HCT116 (cell line): ENCODE measurements around the gene DNAJB8.

ENCODE experiments used
- CEBPB ChIP-seq: IDR thresholded peaks from 2 replicates; pipeline ENCODE4 v1.6.1; 2012; ENCODE audit warnings: low read depth
- EZH2 ChIP-seq: fragments of 200-600 bp; sonication (generic); IDR thresholded peaks from 2 replicates; pipeline ENCODE4 v1.6.1; 2017; ENCODE audit warnings: antibody characterized with exemption, mixed run types
- POLR2A ChIP-seq: IDR thresholded peaks from 2 replicates; pipeline ENCODE4 v1.7.0; 2011; ENCODE audit warnings: borderline replicate concordance; ENCODE audit not compliant: insufficient read depth, insufficient read length; ENCODE audit errors: extremely low read depth
- SRF ChIP-seq: IDR thresholded peaks from 2 replicates; pipeline ENCODE4 v1.6.1; 2012; ENCODE audit warnings: low read depth
- ZNF274 ChIP-seq: fragments of 200-500 bp; sonication (Bioruptor generic); IDR thresholded peaks from 2 replicates; pipeline ENCODE4 v1.6.1; 2014; ENCODE audit warnings: mild to moderate bottlenecking, low read depth, low read length, inconsistent platforms
- TF ChIP-seq, protein P1 (sequence below): IDR thresholded peaks from 2 replicates; pipeline ENCODE4 v1.6.1; 2012; ENCODE audit warnings: low read depth
- TF ChIP-seq, protein P2 (sequence below), 3 experiments: fragments of 200-600 bp in 1 of 3; sonication (generic) in 1 of 3; IDR thresholded peaks in 2 of 3; conservative IDR thresholded peaks in 1 of 3; 2 replicates each; pipeline ENCODE4 v1.5.1; 2012 to 2017; ENCODE audit warnings: low read depth in 2 of 3, low read length in 2 of 3, antibody characterized with exemption in 1 of 3, borderline replicate concordance in 1 of 3, control low read depth in 1 of 3, mild to moderate bottlenecking in 1 of 3, mixed read lengths in 1 of 3, mixed run types in 1 of 3, moderate library complexity in 1 of 3; ENCODE audit not compliant: insufficient read depth in 1 of 3

DNA sequence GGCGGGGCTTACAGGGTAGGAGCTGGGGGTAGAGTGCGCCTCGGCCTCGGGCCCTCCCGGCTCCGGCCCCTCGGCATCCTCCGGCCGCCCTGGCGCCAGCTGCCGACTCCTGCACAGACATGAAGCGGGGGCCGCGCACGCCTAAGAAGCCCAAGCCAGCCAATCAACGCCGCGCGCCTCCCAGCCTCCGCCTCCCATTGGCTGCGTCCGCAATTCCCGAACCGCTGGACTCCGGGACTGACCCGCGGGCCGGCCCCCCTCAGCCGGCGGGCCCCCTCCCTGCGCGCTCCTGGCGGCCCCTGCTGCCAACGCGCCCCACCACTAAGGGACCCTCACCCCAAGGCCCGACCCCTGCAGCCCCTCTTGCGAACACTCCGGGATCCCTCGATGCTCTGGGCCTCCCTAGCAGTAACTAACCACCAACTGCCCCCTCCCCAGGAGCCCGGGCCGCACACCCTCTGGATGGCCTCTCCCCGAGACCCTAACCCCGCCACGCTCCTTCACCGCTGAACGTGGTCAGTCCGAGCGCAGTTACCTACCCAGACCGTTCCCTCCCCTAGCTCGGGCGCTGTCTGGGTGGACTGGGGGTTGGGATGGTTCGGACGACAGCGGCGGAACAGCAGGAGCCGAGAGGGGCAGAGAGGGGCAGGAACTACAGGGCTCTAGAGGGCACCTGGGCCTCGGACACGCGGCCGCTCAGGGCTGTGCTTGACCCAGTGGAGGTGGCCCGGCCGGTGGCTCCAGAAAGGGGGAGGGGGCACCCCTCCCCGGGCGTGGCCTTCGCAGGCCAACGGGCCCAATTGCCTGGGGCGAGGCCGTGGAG is 21.3 kb upstream of the DNAJB8 start:
- TF ChIP-seq CEBPB (no peak), SRF (no peak), ZNF274 (no peak), POLR2A (peak; percentile 46), EZH2 (no peak)
- TF ChIP-seq, protein P1, sequence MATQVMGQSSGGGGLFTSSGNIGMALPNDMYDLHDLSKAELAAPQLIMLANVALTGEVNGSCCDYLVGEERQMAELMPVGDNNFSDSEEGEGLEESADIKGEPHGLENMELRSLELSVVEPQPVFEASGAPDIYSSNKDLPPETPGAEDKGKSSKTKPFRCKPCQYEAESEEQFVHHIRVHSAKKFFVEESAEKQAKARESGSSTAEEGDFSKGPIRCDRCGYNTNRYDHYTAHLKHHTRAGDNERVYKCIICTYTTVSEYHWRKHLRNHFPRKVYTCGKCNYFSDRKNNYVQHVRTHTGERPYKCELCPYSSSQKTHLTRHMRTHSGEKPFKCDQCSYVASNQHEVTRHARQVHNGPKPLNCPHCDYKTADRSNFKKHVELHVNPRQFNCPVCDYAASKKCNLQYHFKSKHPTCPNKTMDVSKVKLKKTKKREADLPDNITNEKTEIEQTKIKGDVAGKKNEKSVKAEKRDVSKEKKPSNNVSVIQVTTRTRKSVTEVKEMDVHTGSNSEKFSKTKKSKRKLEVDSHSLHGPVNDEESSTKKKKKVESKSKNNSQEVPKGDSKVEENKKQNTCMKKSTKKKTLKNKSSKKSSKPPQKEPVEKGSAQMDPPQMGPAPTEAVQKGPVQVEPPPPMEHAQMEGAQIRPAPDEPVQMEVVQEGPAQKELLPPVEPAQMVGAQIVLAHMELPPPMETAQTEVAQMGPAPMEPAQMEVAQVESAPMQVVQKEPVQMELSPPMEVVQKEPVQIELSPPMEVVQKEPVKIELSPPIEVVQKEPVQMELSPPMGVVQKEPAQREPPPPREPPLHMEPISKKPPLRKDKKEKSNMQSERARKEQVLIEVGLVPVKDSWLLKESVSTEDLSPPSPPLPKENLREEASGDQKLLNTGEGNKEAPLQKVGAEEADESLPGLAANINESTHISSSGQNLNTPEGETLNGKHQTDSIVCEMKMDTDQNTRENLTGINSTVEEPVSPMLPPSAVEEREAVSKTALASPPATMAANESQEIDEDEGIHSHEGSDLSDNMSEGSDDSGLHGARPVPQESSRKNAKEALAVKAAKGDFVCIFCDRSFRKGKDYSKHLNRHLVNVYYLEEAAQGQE = no peak
- TF ChIP-seq, protein P2, sequence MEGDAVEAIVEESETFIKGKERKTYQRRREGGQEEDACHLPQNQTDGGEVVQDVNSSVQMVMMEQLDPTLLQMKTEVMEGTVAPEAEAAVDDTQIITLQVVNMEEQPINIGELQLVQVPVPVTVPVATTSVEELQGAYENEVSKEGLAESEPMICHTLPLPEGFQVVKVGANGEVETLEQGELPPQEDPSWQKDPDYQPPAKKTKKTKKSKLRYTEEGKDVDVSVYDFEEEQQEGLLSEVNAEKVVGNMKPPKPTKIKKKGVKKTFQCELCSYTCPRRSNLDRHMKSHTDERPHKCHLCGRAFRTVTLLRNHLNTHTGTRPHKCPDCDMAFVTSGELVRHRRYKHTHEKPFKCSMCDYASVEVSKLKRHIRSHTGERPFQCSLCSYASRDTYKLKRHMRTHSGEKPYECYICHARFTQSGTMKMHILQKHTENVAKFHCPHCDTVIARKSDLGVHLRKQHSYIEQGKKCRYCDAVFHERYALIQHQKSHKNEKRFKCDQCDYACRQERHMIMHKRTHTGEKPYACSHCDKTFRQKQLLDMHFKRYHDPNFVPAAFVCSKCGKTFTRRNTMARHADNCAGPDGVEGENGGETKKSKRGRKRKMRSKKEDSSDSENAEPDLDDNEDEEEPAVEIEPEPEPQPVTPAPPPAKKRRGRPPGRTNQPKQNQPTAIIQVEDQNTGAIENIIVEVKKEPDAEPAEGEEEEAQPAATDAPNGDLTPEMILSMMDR (IDR thresholded peaks at IDR 0.05 in 2 of 3, conservative IDR thresholded peaks at IDR 0.05 in 1 of 3; ENCODE audit: borderline replicate concordance in 1 of 3, insufficient read depth in 1 of 3, low read depth in 2 of 3, low read length in 2 of 3) = no peak
